ENCODE results near the gene RNF130. TPM values are rescaled to one million over a fixed set of nuclear protein-coding genes. Genes with fewer than 3 reads are reported as not detected.

RNF130 gene
- total and polyA plus RNA-seq, 7 donors: 34.3 to 144 (median 64.1) TPM

DNA sequence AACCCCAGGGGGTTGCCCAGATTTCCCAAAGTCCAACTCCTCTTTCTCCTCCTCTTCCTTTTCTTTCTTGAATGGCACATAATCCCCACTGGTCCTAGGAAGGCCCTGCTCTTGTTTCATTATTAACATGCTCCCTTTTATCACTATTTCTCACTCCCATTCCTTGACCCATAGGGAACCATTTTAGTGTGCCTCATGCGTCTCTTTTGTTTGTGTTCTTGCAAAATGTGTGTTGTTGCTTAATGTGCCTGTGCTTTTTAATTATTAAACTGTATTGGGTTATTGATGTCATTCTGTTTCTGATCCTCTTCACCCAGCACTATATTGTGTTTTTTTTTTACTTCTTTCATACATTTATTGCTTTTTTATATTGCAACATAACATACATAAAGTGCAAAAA is 4.1 kb upstream of the RNF130 start:
- TF ChIP-seq POLR2A (IDR thresholded peaks at IDR 0.05) (no peak), CTCF (IDR thresholded peaks at IDR 0.05) (no peak), POLR2AphosphoS5 (IDR thresholded peaks at IDR 0.05) (no peak), EP300 (IDR thresholded peaks at IDR 0.05) (no peak)
- no peak for DNase-seq
- no peaks in the 10 kb centered on the region for H3K36me3 ChIP-seq
- H3K27ac ChIP-seq: no peak overlapping the region
- H3K27me3 ChIP-seq: peaks cover 0 to 8% (median 0%) of the 10 kb centered on the region in 3 donors
- intact Hi-C loops (cut with DNase I): no loop called here
- WGBS, 2 donors: 66 to 89% methylated on average over 1 of the region's 1 CpG
- peaks cover 0 to 6% (median 2%) of the 10 kb centered on the region in 4 donors for H3K4me1 ChIP-seq
- no peaks in the 10 kb centered on the region for H3K9me3 ChIP-seq
- no peak overlapping the region for H3K4me3 ChIP-seq

GRCh38 chr5:180074462-180074861 is 2.9 kb upstream of the RNF130 start:
- WGBS, 2 donors: 76 to 77% methylated on average over 4 of the region's 4 CpGs
- peaks cover 0 to 7% (median 0%) of the 10 kb centered on the region in 3 donors for H3K27me3 ChIP-seq
- H3K4me3 ChIP-seq: no peak overlapping the region
- intact Hi-C loops (cut with DNase I): loop anchor here (5.0 kb wide), 1 partner anchor 167 kb away; the partner anchor contains the start of gene TBC1D9B
- no peak for DNase-seq
- H3K27ac ChIP-seq: no peak overlapping the region
- H3K9me3 ChIP-seq: no peaks in the 10 kb centered on the region
- H3K4me1 ChIP-seq: peaks cover 0 to 18% (median 15%) of the 10 kb centered on the region in 4 donors
- no peaks in the 10 kb centered on the region for H3K36me3 ChIP-seq
- no peak for TF ChIP-seq POLR2AphosphoS5 (IDR thresholded peaks at IDR 0.05)
- no peak for TF ChIP-seq EP300 (IDR thresholded peaks at IDR 0.05)
- no peak for TF ChIP-seq POLR2A (IDR thresholded peaks at IDR 0.05)
- TF ChIP-seq CTCF (IDR thresholded peaks at IDR 0.05): no peak

GRCh38 chr5:180072556-180072955 is 997 bp upstream of the RNF130 start:
- WGBS, 2 donors: 75 to 86% methylated on average over 25 of the region's 25 CpGs
- H3K27ac ChIP-seq: peak overlapping the region; percentile 96 to 99 (median 98)
- H3K4me1 ChIP-seq: peaks cover 0 to 36% (median 27%) of the 10 kb centered on the region in 4 donors
- TF ChIP-seq POLR2A (IDR thresholded peaks at IDR 0.05) (no peak), EP300 (IDR thresholded peaks at IDR 0.05) (no peak), CTCF (IDR thresholded peaks at IDR 0.05) (no peak), POLR2AphosphoS5 (IDR thresholded peaks at IDR 0.05) (no peak)
- no peaks in the 10 kb centered on the region for H3K9me3 ChIP-seq
- DNase-seq: no peak
- H3K27me3 ChIP-seq: no peaks in the 10 kb centered on the region
- intact Hi-C loops (cut with DNase I): loop anchor here (5.0 kb wide), 1 partner anchor 165 kb away; the partner anchor contains the start of gene TBC1D9B
- H3K36me3 ChIP-seq: no peaks in the 10 kb centered on the region
- H3K4me3 ChIP-seq: no peak overlapping the region

DNA sequence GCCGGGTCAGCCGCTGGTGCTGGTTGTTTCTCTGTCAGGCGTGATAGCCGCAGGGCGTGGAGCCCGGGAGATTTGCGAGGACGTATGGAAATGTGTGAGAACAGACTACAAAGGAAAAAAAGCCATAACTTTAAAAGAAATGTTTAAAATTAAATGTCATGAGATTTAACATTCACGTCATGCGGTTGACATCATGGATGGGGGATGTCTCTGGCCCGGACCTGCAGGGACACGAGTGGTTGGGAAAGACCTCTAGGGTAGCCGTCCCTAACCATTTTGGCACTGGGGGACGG is 643 bp upstream of the RNF130 start:
- Histone ChIP-seq H3K9me3 (no peaks in the 10 kb centered on the region), H3K27me3 (no peaks in the 10 kb centered on the region), H3K27ac (peak overlapping the region; percentile 96 to 99 (median 98)), H3K4me3 (peak overlapping the region in 3 of 4 donors; percentile 90 to 96 (median 93)), H3K4me1 (peaks cover 0 to 40% (median 27%) of the 10 kb centered on the region in 4 donors), H3K36me3 (no peaks in the 10 kb centered on the region)
- no peak for DNase-seq
- no peak for TF ChIP-seq POLR2A (IDR thresholded peaks at IDR 0.05)
- no peak for TF ChIP-seq CTCF (IDR thresholded peaks at IDR 0.05)
- no peak for TF ChIP-seq EP300 (IDR thresholded peaks at IDR 0.05)
- no peak for TF ChIP-seq POLR2AphosphoS5 (IDR thresholded peaks at IDR 0.05)
- intact Hi-C loops (cut with DNase I): loop anchor here (5.0 kb wide), 1 partner anchor 165 kb away; the partner anchor contains the start of gene TBC1D9B
- 19 to 20% methylated on average over 14 of the region's 14 CpGs for WGBS, 2 donors
